Fibroblast of skin of left quadriceps (primary cell): ENCODE data around the gene DMAC1.

Experiments
- DNase-seq, 2 experiments: peaks; one replicate each; pipeline ENCODE4 v3.0.0-alpha.2; 2013; ENCODE audit warnings: low read depth in 2 of 2

The DMAC1 gene

GRCh38 chr9:7783635-7784063 is 15.9 kb downstream of the DMAC1 start:
- no peak for DNase-seq

GRCh38 chr9:7782400-7783120 is 17.0 kb downstream of the DMAC1 start:
- no peak for DNase-seq

- peak; percentile 34 to 42 for DNase-seq
Observed at GRCh38 chr9:7780261-7780988, 19.2 kb downstream of the DMAC1 start.

GRCh38 chr9:7778851-7779600 is 20.6 kb downstream of the DMAC1 start:
- DNase-seq: no peak

- DNase-seq: no peak
Observed at GRCh38 chr9:7777771-7778170, 21.8 kb downstream of the DMAC1 start.

GRCh38 chr9:7770111-7770510 is 29.5 kb downstream of the DMAC1 start:
- no peak for DNase-seq

GRCh38 chr9:7762600-7762999 is 37.0 kb downstream of the DMAC1 start:
- no peak for DNase-seq

GRCh38 chr9:7760014-7760415 is 39.6 kb downstream of the DMAC1 start:
- peak; percentile 20 to 28 for DNase-seq

GRCh38 chr9:7756088-7756487 is 43.5 kb downstream of the DMAC1 start:
- no peak for DNase-seq

GRCh38 chr9:7752481-7752880 is 47.1 kb downstream of the DMAC1 start:
- no peak for DNase-seq
